Islet precursor cell (in vitro differentiated cells): Measurements from ENCODE around the gene SPX.

Source experiments
- DNase-seq: peaks from one replicate; pipeline ENCODE4 v3.0.0-alpha.2; 2018

Gene SPX

GRCh38 chr12:21539797-21540196 is 13.7 kb downstream of the SPX start:
- no peak for DNase-seq

GRCh38 chr12:21541773-21542172 is 15.7 kb downstream of the SPX start:
- DNase-seq = no peak

- DNase-seq = no peak
Measured at GRCh38 chr12:21542403-21542802, 16.3 kb downstream of the SPX start.

GRCh38 chr12:21543151-21543550 is 17.1 kb downstream of the SPX start:
- no peak for DNase-seq

GRCh38 chr12:21545557-21545956 is 19.5 kb downstream of the SPX start:
- DNase-seq = no peak

- no peak for DNase-seq
Measured at GRCh38 chr12:21546716-21547115, 20.6 kb downstream of the SPX start.

GRCh38 chr12:21547437-21547836 is 21.3 kb downstream of the SPX start:
- DNase-seq = no peak

- no peak for DNase-seq
Measured at GRCh38 chr12:21551841-21552465, 25.9 kb downstream of the SPX start.

GRCh38 chr12:21552635-21553328 is 26.7 kb downstream of the SPX start:
- no peak for DNase-seq

- no peak for DNase-seq
Measured at GRCh38 chr12:21553329-21553675, 27.2 kb downstream of the SPX start.

- no peak for DNase-seq
Measured at GRCh38 chr12:21558100-21558679, 32.1 kb downstream of the SPX start.

GRCh38 chr12:21559855-21560569 is 33.9 kb downstream of the SPX start:
- no peak for DNase-seq

GRCh38 chr12:21561158-21561557 is 35.1 kb downstream of the SPX start:
- DNase-seq = no peak

- DNase-seq = no peak
Measured at GRCh38 chr12:21562859-21563258, 36.8 kb downstream of the SPX start.

GRCh38 chr12:21566223-21566906 is 40.3 kb downstream of the SPX start:
- DNase-seq = no peak

- DNase-seq = no peak
Measured at GRCh38 chr12:21566907-21567394, 40.9 kb downstream of the SPX start.

- no peak for DNase-seq
Measured at GRCh38 chr12:21568115-21568514, 42.0 kb downstream of the SPX start.

GRCh38 chr12:21571046-21571445 is 45.0 kb downstream of the SPX start:
- DNase-seq = no peak

- no peak for DNase-seq
Measured at GRCh38 chr12:21573733-21574358, 47.8 kb downstream of the SPX start.

GRCh38 chr12:21576431-21576830 is 50.3 kb downstream of the SPX start:
- no peak for DNase-seq

- DNase-seq = no peak
Measured at GRCh38 chr12:21577516-21577915, 51.4 kb downstream of the SPX start.

- DNase-seq = no peak
Measured at GRCh38 chr12:21580748-21581516, 54.8 kb downstream of the SPX start.
